RWPE2 (cell line): ENCODE measurements around the gene GATAD2A.

ENCODE experiments used
- ATAC-seq: fragments of 200-7000 bp; cut with Tn5 transposase; 3 replicates; pipeline ENCODE4 v1.9.1; 2021; ENCODE audit warnings: low read depth
- DNase-seq: peaks from one replicate; pipeline ENCODE4 v3.0.0-alpha.2; 2020; ENCODE audit warnings: low spot score
- H3K27ac ChIP-seq: fragments of 450-650 bp; 2 replicates; pipeline ENCODE4 v1.5.1; 2017; ENCODE audit warnings: mild to moderate bottlenecking; ENCODE audit not compliant: poor library complexity, severe bottlenecking
- H3K27me3 ChIP-seq: fragments of 250-450 bp; sonication (Bioruptor Pico); 2 replicates; pipeline ENCODE4 v1.5.1; 2021; ENCODE audit warnings: mild to moderate bottlenecking, moderate library complexity; ENCODE audit not compliant: insufficient read depth, poor library complexity, severe bottlenecking
- H3K36me3 ChIP-seq: fragments of 250-450 bp; sonication (Bioruptor Pico); 2 replicates; pipeline ENCODE4 v1.5.1; 2020; ENCODE audit warnings: low read depth, mild to moderate bottlenecking, moderate library complexity
- H3K4me1 ChIP-seq: fragments of 250-450 bp; sonication (Bioruptor Pico); 2 replicates; pipeline ENCODE4 v1.5.1; 2021; ENCODE audit warnings: mild to moderate bottlenecking, moderate library complexity; ENCODE audit not compliant: insufficient read depth, poor library complexity, severe bottlenecking
- H3K4me3 ChIP-seq: fragments of 250-450 bp; sonication (Bioruptor Pico); 2 replicates; pipeline ENCODE4 v1.5.1; 2021; ENCODE audit warnings: mild to moderate bottlenecking, moderate library complexity; ENCODE audit not compliant: severe bottlenecking
- H3K9me3 ChIP-seq: fragments of 250-450 bp; sonication (Bioruptor Pico); 2 replicates; pipeline ENCODE4 v1.5.1; 2021; ENCODE audit warnings: mild to moderate bottlenecking, moderate library complexity; ENCODE audit not compliant: severe bottlenecking
- CTCF ChIP-seq: fragments of 450-650 bp; IDR thresholded peaks from one replicate; pipeline ENCODE4 v1.5.1; 2017; ENCODE audit warnings: mild to moderate bottlenecking, moderate library complexity; ENCODE audit not compliant: poor library complexity, severe bottlenecking

GATAD2A gene

GRCh38 chr19:19362075-19362474, 43.4 kb upstream of the GATAD2A start:
- Histone ChIP-seq H3K9me3 (no peaks in the 10 kb centered on the region), H3K4me3 (no peak overlapping the region), H3K4me1 (peaks cover 10% of the 10 kb centered on the region), H3K36me3 (no peaks in the 10 kb centered on the region), H3K27ac (no peak overlapping the region), H3K27me3 (no peaks in the 10 kb centered on the region)
- no peak for ATAC-seq
- TF ChIP-seq CTCF = no peak
- no peak for DNase-seq

GRCh38 chr19:19366434-19367396, 38.8 kb upstream of the GATAD2A start:
- H3K9me3 ChIP-seq = no peaks in the 10 kb centered on the region
- peaks cover 19% of the 10 kb centered on the region for H3K4me1 ChIP-seq
- ATAC-seq (peak; percentile 91), DNase-seq (no peak)
- H3K27ac ChIP-seq = peak overlapping the region; percentile 10
- TF ChIP-seq CTCF = peak; percentile 93
- no peaks in the 10 kb centered on the region for H3K27me3 ChIP-seq
- no peak overlapping the region for H3K4me3 ChIP-seq
- no peaks in the 10 kb centered on the region for H3K36me3 ChIP-seq

GRCh38 chr19:19368087-19368486, 37.4 kb upstream of the GATAD2A start:
- no peak overlapping the region for H3K27ac ChIP-seq
- no peaks in the 10 kb centered on the region for H3K9me3 ChIP-seq
- DNase-seq (no peak), ATAC-seq (no peak)
- H3K4me1 ChIP-seq = peaks cover 22% of the 10 kb centered on the region
- H3K27me3 ChIP-seq = no peaks in the 10 kb centered on the region
- H3K36me3 ChIP-seq = no peaks in the 10 kb centered on the region
- H3K4me3 ChIP-seq = no peak overlapping the region
- TF ChIP-seq CTCF = no peak

DNA sequence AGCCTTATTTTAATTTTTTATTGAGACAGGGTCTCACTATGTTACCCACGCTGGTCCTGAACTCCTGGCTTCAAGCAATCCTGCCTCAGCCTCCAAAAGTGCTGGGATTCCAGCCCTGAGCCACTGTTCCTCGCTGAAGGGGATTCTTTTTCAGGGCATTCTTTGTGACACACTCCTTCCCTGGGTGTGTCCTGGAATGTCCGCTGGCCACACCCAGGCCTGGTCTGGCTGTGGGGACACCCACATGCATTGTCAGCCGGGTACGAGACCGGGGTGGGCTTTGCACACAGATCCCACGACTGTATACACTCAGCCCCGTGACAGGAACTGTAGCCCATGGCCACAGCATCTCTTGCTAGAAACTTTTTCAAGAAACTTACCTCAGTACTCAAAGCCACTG, 34.4 kb upstream of the GATAD2A start:
- no peak for TF ChIP-seq CTCF
- Histone ChIP-seq H3K27ac (peak overlapping the region; percentile 36), H3K4me1 (peaks cover 12% of the 10 kb centered on the region), H3K9me3 (no peaks in the 10 kb centered on the region), H3K4me3 (no peak overlapping the region), H3K27me3 (no peaks in the 10 kb centered on the region), H3K36me3 (no peaks in the 10 kb centered on the region)
- DNase-seq = no peak
- 0 out of 3 replicates have a peak, but pooled peaks have one; percentile 26 for ATAC-seq
